NCI-H1436 treated with DMSO at 0.1 percent for 48 hours (cell line): ENCODE data around the gene ANKDD1B.
A peak's percentile ranks its signal among the peaks of the same experiment; 100 is the strongest.
"Not testable (repeated sequence)": the region's sequence is repeated elsewhere in the genome, so short reads cannot be mapped to it uniquely, and the experiment has no call there.

ENCODE experiments used
- DNase-seq: peaks from one replicate; lab custom pipeline; 2025; lab: John Stamatoyannopoulos, UW

Gene ANKDD1B

DNA sequence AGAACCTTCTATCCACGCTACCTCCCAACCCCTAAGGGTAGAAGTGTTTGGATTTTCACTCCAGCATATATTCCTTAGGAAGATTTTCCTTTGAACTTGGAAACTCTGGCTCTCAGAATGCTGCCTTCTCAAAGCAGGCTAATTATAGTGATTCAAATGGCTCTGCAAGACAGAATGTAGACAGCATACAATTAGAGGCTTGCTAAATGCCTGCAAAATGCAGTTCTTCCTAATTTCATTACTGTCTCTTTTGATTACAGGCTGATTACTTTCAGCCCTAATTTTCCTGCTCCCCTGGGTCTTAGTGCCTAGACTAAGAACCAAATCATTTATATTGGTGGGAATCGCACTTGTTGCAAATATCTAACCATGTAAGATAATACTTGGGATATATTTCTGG is 50.8 kb downstream of the ANKDD1B start:
- no peak for DNase-seq

DNA sequence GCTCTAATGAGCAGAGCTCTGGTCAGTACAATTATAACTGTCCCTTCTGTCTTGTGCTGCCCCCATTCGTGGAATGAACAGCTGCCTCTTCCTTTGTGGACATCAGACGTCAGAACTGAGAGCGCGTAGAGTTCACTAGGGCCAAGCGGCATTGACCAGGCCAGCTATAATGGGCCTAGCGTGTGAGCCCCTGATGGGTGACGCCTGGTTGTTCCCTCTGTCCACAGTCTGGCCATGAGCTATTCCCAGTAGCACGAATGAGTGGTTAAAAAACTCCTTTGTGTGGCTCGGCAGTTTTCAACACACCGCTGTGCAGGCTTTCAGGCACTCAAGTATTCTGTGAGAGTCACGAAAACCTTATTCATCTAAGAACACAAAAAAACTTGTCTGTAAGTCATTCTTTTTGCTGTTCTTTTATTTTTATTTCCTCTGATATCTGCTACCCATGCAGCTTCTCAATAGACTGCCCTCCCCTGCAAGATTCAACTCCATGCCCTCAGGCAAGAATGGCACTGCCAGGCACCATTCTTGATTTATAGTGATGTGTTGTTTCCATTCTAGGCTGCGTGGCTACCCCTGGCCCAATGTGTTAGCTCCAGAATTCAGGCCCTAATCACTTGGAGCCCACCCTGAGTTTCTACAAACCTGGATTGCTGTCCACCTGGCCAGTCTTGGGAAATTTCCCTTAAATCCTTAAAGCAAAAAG is 52.5 kb downstream of the ANKDD1B start:
- DNase-seq, result no peak

DNA sequence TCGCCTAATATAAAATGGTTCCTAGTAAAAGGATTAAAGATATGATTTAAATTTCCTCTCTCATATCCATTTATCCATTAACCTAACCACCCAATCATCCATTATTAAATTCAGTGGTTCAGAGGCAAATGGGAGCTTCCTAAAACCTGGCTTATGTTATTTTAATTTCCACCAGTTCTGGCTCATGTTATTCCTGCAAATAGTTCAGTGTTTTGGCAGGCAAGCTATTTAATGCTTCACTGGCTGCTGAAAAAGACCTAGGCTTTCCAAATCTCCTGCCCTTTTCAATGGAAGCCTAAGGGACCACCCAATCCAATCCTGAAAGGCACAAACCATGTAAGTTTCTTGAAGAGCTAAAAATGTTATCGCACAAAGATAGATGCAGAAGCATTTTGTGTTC is 53.7 kb downstream of the ANKDD1B start:
- no peak for DNase-seq

DNA sequence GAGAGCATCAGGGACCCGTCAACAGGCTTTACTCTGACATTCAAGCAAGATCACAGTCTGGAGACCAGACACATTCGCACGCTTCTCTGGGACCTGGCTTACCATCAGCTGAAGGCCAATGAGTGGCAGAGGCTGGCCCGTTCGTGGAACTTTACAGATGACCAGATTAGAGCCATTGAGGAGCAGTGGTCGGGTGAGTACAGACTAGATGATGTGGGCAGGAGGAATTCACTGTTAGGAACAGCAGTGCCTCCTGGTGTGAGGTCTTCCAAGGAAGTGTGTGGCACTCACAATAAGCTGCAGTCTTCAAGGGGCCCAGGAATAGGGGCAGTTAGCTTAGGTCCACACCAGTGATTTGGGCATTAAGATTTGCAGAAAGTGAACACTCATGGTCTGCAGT is 55.5 kb downstream of the ANKDD1B start:
- DNase-seq, result no peak

DNA sequence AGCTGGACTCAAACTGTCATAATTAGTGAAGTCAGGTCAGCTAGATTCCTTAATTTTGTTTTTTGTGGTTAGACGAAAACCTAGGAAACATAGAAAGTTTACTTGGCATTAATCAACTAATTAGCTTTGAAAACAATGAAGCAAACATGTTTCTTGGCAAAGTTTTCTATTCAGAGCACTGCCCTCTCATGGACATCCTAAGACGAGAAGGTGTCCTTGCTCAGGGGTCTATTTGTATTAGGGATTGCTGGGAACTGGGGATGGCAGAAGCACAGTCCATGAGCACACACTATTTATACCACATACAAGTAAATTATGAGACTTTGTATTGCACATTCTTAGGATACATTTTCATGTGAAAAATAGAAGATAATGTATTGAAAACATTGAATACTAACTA is 56.3 kb downstream of the ANKDD1B start:
- no peak for DNase-seq

DNA sequence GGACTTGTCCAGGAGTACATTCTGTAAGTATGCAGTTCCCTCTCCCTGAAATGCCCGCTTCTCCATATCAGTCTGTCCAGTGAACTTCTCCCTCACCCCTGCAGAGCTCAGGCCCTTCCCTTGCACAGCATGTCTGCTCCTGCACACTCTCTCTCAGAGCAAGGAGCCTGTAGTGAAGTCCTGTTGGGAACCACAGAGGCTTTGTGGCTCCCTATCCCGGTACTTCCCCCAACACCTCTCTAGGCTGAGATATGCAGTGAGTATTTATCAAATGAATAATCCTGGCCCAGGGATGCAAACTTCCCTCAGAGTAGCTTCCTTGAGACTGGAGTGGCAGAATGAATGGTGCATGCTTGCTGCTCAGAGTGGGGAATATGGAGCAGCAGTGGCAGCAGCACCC is 57.2 kb downstream of the ANKDD1B start:
- no peak for DNase-seq

DNA sequence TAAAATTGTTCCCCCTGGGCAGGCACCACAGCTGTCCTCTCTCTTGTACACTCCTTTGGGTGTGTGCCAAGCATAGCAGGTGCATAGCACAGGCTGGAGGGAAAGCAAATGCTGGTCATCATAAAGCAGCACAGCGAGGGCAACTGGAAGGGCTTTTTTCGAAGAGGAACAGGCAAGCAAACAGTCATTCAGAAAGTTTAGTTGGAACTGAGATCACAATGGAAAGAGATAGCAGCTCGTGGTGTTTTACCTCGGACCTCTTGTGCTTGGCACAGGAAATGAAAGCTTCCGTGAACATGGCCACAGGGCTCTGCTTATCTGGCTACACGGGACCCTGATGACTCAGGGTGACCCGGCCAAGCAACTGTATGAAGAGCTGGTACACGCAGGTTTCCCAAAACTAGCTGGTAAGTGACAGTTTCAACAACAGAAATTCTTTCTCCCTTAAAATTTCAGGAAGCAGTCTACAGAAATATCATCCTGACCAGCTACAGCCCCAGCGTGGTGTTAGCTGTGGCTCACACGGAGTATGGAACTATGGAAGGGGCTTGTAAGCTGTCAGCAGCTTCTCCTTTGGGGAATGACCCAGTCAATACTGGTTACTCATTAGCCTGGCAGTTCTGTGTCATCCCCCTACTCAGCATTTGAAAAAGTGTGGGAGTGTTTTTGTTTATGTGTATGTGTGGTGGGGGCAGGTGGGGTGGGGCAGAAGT is 57.9 kb downstream of the ANKDD1B start:
- peak; percentile 17 for DNase-seq

DNA sequence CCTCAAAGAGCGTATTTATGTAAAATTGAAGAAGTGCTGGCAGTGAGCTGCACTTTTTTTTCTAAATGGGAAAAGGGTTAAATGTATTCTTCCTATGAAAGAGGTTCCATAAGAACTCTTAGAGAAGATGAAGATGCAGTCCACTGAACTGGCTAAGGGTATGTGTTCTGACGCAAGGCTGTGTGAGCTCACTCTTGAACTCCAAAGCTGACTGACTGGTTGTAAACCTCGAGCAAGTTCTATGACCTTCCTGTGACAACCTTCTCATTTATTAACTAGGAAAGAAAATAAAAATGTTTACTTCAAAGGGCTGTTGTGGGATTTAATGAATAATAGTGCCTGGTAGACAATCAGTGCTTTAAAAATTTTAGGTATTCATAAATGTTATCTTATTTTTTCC is 59.3 kb downstream of the ANKDD1B start:
- no peak for DNase-seq

DNA sequence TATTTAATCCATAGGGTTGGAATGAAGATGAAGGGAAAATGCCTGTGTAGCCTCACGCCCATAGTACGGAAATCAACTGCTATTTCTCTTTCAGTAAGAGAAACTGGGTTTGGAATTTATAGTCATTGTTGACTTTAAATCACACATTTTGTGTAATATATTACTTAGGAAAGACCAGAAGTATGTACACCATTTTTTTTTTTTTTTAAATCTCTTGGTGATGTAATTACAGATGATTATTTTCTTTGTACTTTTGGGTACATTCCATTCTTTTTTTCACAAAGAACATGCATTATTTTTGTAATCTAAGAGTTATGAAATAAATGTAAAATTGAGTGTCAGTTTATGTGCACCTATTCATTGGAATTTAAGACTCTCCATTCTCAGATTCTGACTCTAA is 60.3 kb downstream of the ANKDD1B start:
- no peak for DNase-seq

DNA sequence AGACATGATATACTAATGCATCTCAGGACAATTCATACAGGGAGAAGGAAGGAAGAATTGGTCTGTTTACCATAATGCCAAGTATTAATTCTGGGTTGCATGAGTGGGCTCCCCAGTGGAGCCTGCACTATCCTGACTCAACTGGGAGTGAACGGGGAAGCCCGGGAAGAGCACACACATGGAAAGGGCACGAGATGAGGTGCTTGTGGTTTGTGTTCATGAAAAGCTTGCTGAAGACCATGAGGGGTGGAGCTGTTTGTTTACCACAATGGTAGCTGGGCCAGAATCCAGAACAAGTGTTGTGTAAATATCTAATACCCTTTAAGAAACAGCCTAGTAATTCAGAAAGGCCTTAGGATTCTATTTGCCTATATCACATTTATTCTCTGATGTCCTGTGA is 61.4 kb downstream of the ANKDD1B start:
- DNase-seq, result no peak

DNA sequence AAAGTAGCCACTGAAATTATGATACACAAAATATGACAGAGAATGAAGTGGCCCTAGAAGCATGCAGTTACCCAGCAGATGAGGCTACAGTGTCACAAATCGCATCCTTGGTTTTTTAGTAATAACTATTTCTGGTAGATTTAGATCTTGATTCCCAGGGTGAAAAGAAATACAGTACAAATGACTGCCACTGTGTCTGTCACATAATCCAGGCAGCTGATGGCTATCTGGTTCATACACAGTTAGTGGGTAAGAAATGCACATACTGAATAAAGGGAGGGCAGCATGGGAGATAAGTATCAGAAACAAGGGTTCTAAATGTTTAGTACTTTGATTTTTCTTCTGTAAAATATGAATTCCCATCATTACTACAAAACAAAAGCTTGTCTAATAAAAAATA is 64.5 kb downstream of the ANKDD1B start:
- no peak for DNase-seq

DNA sequence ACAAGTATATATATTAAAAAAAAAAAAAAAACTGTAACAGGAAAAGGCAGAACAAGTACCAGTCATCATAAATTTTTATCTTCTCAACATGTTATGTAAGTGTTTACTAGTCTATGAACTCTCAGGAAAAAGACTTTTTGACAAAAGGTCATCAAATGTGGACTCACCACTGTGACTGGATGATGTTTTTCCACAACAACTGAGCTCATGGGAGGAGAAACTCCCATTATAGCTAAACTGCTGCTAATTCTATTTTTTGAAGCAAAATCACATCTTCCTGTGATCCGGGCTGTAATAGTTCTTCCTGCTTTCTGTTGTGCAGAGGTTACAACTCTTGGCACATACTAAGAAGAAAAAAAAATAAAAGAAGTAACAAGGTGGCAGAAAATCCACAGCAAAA is 66.4 kb downstream of the ANKDD1B start:
- DNase-seq, result no peak

DNA sequence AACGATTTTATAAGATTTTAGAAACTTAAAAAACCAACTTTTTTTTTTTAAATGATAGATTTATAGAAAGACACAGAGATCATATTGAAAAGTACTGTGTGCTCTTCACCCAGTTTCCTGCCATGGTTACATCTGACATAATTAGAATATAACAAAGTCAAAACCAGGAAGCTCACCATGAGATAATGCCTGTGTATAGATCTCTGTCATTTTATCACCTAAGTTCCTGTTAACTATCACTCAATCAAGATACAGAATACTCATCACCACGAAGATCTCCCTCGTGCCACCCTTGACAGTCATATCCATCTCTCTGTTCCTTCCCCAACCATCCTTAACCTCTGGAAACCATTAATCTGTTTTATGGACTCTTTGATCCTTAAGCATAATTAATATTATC is 66.9 kb downstream of the ANKDD1B start:
- DNase-seq, result no peak

DNA sequence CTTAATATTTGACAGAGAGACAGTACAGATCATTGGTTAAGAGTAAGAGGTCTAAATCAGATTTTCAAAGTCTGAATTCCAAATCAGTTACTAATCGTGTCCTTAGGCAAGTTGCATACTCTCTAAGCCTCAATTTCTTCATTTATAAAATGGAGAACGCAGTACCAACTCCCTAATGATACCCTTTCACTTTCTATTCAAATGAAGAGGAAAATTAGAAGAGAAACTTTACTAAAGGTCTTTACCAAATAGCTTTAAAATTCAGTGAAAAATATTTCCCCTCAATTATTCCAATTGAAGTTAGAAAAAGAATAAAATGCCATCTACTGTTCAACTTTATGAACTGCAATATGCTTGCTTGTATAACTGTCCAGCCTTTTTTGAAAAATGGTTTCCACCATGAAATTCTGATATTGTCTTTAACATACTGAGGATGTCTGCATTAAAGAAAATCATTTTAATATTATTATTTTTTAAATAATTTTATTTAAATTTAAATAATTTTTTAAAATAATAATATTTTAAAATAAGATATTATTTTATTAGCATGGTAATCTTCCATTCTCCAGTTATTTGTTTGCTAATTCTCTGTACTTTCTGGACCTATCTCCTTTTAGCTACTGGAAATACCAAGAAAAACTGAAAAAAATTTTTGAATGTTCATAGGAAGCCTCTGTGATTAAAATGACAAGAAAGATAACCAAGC is 70.0 kb downstream of the ANKDD1B start:
- no peak for DNase-seq

DNA sequence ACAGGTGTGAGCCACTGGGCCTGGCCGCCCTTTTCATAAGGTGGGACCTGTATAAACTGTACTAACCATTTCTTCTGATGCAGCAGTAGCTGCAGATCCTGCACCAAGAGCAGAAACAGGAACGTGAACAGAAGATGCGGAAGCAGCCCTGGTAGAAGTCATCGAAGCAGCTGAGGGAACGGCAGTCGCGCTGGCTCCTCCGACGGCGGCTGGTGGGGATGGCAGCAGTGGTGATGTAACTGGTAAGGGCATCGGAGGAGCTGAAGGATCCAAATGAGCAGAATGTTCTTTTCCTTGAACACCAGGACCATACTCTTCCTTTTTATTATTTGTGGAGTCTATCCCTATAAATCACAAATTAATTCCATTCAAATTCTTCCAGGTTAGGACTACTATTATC is 73.9 kb downstream of the ANKDD1B start:
- DNase-seq, result no peak

DNA sequence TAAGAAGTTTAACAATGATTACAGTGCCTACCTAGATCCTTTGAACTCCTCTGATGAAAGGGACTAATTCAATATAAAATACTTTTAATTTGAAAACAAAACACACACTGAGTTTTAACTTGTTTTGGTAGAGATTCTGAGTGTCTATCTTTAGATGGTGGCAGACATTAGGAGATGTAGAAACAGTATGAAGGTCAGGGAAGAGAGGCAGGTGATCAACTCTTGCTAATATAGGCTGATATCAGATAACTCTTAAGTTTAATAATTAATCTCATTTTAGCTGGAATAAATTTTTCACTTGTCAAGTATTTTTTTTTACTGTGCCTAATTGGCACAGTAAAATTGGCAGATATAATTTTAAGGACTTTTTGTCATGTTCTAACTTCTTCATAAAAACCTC is 75.2 kb downstream of the ANKDD1B start:
- no peak for DNase-seq

DNA sequence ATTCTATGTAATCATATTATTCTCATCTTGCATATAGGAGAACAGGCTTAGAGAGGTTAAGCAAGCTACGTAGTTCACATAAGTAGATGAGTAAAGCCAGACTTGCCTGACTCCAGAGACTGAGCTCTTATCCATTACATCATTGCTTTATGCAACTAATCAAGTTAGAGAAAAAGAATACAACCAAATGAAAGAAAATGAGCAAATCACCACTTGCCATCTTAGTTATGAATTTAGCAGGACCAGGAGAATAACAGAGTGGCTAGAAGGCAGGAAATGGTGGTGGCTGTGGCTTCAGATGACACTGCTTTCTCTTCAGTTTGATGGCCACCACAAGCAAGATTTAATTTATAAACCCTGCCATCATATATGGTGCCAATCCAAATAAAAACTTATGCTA is 79.4 kb downstream of the ANKDD1B start:
- no peak for DNase-seq

DNA sequence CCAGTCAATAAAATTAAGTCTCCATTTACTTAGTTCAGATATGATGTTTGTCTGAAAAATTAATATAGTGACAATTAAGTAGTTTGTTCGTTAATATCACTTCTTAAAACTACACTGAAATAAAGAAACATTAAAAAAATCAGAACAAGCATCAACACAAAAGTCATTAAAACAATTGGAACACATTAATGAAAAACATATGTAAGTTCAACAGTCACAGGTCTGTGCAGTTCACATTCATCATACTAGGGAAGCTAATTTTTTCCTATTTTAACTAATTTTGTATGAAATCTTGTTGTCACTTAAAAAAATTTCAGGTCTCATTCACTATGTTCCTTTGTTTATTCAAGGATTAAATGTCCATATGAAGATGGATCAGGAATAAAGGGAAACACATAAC is 83.5 kb downstream of the ANKDD1B start:
- no peak for DNase-seq

DNA sequence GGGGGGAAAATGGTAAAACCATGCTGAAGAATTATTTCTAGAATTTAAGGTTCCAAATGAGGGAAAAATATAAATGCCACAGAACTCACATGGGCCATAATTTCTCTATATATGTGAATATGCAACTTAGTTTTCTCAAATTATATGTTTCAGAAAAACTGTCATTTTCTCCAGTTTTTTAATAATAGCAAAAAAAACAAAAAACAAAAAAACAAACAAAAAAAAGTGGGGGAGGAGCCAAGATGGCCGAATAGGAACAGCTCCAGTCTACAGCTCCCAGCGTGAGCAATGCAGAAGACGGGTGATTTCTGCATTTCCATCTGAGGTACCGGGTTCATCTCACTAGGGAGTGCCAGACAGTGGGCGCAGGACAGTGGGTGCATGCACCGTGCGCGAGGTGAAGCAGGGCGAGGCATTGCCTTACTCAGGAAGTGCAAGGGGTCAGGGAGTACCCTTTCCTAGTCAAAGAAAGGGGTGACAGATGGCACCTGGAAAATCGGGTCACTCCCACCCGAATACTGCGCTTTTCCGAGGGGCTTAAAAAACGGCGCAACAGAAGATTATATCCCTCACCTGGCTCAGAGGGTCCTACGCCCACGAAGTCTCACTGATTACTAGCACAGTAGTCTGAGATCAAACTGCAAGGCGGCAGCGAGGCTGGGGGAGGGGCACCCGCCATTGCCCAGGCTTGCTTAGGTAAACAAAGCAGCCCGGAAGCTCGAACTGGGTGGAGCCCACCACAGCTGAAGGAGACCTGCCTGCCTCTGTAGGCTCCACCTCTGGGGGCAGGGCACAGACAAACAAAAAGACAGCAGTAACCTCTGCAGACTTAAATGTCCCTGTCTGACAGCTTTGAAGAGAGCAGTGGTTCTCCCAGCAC is 84.5 kb downstream of the ANKDD1B start:
- DNase-seq, result not testable (repeated sequence)

DNA sequence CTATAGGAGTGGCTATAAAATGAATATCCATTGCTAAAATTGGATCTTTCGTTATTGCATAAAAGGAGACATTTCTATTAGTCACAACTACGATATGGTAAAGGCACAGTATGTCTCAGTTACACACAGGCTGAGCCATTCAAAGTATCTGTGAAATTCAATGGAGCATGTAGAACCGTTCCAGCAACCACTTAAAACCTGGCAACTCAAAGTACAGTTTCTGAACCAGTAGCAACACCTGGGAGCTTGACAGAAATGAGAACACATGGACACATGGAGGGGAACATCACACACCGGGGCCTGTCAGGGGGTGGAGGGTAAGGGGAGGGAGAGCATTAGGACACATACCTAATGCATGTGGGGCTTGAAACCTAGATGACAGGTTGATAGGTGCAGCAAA is 90.6 kb downstream of the ANKDD1B start:
- no peak for DNase-seq

DNA sequence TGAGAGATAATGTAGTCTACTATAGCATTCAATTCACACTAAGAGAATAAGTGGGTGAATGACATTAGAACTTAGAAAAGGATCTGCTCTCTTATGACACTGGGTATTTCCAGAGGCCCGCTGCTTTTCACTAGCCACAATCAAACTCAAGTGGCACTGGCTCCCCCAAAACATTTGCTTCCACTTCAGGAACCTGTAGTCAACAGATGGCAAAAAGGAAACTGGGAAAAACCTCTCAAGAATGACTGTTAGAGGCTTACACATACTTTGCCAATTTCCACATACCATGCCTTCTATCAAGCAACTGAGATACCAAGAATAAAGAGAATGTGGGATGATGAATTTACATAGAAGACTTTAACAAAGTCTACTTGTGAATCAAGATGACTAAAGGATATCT is 94.8 kb downstream of the ANKDD1B start:
- DNase-seq, result no peak

DNA sequence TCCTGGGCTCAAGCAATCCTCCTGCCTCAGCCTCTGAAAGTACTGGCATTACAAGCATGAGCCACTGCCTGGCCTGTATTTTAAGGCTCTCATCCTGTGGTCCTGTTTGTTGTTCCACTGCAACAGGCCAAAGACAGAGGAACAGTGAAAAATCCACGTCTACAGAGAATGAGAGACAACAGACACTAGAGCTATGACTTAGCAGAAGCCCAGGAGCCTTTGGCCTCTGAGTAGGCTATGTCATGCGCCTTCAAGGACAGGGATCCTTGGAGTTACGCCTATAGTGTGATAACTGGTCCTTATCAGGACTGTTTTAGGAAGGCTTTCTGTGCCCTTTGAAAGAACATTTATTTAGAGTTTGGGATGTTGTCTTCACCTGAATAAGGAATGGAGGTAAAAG is 95.5 kb downstream of the ANKDD1B start:
- no peak for DNase-seq
